GM21423 (cell line): ENCODE data around the gene FAM24B.
"Not testable (repeated sequence)": the region's sequence is repeated elsewhere in the genome, so short reads cannot be mapped to it uniquely, and the experiment has no call there.

ENCODE experiments used
- ATAC-seq: cut with Tn5 transposase; IDR thresholded peaks from one replicate; pipeline ENCODE4 v1.9.1; 2021; ENCODE audit warnings: mild to moderate bottlenecking, moderate library complexity; ENCODE audit not compliant: unreplicated experiment

The FAM24B gene

GRCh38 chr10:122859527-122859926 lies 19.9 kb downstream of the FAM24B start:
- no peak for ATAC-seq

DNA sequence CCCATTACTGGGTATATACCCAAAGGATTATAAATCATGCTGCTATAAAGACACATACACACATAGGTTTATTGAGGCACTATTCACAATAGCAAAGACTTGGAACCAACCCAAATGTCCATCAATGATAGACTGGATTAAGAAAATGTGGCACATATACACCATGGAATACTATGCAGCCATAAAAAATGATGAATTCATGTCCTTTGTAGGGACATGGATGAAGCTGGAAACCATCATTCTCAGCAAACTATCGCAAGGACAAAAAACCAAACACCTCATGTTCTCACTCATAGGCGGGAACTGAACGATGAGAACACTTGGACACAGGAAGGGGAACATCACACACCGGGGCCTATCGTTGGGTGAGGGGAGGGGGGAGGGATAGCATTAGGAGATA lies 21.3 kb downstream of the FAM24B start:
- ATAC-seq: not testable (repeated sequence)

- ATAC-seq: no peak
Measured at GRCh38 chr10:122856902-122857301, 22.5 kb downstream of the FAM24B start.

GRCh38 chr10:122855745-122856144 lies 23.6 kb downstream of the FAM24B start:
- no peak for ATAC-seq

DNA sequence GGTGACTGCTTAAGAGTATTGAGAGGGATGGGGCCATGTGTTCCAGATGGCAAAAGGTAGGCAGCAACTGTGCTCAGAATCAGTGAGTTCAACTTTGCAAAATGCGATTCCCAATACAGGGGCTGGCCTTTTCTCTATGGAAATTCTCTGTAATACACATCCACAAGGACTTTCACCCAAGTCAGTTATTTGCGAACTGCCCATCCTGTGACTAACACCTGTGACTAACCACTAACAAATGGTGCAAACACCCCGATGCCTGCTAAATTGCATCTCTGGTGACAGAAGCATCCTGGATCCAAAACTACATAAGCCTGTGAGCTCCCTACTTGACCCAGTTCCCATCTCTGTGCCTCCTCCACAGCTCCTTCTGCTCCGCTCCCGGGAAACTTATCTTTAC lies 24.7 kb downstream of the FAM24B start:
- no peak for ATAC-seq

GRCh38 chr10:122853665-122854313 lies 25.6 kb downstream of the FAM24B start:
- ATAC-seq: no peak

DNA sequence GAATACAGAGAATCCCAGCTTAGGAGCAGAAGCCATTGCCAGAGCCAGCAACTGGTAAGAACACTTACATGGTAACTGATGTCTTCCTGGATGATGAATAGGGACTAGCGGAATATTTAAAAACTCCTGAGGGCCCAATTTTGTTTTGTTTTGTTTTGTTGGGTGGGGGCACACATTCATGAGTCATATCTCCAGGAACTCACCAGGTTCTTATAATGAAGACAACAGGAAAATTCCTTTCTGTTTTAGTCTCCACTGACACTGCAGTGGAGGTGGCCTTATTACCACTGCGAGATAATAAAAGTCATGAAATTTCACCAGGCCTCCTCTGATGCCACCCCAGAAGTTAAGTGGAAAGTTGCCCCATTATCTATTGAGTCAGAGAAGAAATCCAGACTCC lies 27.1 kb downstream of the FAM24B start:
- no peak for ATAC-seq

DNA sequence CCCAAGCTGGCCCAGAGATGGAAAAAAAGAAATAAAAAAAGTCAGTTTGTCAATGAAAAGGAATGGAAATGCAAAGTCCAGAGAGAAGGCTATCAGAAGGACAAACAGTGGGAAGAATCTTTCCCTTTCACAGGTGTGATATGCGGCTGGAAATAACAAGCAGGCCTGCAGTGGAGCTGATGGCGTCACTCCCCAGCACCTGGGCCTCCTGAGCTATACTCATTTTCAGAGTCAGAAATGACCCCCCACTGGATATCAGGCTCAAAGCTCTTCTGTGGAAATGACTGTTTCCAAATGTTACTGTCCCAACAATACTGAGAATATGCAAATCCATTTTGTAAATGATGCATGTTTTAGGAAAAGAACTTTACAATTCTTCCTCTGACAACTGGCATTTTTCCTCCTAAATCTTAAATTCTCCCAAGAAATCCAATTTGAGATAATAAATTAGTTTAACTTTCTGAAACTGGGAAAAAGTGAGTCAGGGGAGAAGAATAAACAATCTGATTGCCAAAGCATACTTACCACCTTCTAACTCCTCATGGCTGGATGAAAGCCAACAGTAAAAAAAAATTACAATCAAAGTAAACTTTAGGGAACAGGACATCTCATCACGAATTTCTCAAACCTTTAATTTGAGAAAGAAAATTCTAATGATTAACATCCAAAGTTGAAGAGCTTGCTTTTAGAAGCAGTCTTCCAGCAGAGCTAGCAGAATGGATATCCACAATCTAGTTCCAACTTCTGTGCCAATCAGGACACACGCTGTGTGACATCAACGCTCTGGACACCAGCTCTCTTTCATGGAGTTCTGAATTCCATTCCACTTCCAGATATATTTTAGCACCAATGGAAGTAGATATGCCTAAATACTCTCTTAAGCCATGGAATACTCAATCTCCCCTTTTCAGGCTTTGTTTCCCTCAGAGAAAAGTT lies 28.4 kb downstream of the FAM24B start:
- ATAC-seq: no peak

DNA sequence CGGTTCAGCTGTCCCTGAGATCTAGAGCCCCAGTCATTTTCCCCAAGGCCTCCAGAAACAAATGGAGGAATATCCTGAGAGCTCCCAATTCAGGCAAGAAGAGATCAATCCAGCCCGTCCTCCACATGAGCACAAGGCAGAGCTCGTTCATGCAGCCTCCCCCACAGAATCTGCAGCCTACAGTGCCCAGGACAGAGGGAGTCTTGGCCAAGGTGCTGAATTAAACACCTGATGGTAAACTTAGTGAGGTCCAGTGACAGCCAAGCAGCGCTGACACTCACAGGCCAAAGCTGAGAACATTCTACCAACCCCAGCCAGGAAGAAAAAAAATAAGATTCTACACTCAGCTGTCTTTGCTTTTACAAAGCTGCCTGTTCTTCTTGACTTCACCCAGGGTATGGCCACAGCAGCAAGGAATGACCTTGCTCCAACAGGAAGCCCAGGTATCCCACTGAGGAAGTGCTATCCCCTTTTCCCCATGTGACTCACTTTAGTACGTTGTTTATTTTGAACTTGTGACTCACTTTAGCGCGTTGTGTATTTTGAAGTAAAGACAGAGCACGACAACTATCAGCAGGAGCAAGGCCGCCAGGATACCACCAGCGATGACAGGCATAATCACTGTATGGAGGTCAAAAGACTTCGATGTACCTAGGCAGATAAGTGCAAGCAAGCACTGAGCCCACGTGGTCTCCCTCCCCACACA lies 29.3 kb downstream of the FAM24B start:
- no peak for ATAC-seq

DNA sequence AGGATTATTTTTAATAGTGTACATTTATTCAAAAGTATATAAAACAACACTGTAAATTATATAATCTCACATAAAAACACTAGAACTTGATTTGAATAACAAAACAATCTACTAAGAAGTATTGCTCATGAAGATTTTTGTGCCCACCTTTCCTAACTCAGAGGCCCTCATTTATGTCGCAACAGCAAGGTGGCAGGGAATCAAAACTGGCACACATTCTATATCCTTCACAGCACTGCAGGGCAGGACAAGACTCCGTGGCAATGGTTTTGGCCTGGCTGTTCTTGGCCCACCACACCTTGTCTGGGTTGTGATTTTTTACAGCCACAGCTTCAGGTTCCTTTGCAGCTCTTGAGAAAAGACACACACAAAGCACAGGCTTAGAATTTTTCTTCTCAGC lies 30.3 kb downstream of the FAM24B start:
- no peak for ATAC-seq

DNA sequence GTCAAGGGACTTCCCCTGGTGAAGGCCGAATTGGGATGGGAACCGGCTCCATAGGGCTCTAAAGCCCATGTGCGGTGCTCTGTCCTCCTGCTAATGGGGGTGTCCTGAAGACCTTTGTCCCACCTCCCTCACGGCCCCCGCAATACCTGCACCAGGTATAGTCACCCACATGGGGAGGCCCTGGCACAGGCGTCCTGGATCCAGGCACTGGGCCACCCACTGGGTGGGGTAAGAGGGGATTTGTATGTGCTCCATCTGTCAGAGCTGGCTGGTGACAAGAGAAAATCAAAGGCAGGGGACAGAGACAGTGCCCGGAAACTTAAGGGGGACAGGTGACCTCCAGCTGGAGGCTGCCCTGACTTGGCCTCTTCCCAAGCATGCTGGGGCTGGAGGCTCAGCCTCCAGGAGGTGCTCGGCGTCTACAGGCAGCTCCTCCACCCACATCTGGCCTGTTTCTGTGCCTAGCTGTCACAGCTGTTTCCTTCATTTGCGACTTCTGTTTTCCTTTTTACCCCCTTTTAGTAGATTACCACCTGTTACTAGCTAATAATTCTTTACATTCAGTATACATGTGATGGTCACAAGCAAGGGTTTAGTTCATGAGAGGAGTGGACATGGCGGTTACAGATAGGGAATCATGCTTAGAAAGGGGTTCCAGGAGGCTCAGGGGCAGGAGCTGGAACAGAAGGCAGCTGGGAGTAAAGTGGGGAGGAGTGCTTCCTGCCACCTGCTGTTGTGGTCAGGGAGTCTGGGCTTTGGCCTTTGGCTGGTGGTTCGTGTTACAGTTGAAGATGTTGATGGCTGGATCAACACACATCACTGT lies 31.4 kb downstream of the FAM24B start:
- ATAC-seq: peak; percentile 55

DNA sequence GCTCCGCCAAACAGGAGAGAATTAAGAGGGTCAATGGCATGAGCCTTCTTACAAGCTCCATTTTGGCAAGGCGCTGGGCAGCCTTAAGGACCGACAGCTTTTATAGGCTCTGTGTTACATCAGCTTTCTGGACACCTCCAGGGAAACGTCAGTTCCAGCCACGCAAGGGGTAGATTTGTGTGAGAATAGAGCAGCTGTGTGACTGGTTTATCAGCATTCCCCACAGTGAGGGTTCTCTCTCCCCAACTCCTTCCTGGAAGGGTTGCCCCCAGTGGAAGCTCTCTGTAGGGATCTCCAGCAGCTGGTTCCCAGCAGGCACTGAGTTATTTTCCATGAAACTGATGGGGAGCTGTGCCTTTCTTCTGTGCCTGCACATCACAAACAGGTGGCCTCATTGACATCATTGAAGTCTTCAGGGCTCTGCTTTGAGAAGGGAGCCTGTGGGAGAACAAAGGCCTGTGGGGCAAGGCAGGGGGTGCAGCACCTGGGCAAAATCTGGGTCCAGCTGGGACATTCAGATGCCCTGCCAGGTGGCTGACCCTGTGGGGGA lies 33.5 kb downstream of the FAM24B start, which contains the start of gene CUZD1:
TSS of gene CUZD1 (minus strand) at position 75 of the 550 bp plus-strand sequence. CDS start at position 61, 14 bp downstream.
- no peak for ATAC-seq

DNA sequence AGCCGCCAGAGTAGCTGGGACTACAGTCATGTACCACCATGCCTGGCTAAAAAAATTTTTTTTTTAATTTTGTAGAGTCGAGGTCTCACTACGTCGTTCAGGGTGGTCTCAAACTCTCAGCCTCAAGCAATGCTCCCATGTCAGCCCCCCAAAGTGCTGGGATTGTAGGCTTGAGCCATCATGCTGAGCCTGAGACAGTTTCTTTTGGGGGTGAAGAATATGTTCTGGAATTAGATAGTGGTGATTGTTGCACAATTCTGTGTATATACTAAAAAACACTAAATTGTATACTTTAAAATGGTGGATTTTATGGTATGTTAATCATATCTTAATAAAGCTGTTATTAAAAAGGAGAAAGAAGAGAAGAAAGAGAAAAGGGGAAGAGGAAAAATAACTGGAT lies 35.2 kb downstream of the FAM24B start:
- ATAC-seq: no peak

GRCh38 chr10:122841569-122841968 lies 37.8 kb downstream of the FAM24B start:
- no peak for ATAC-seq

DNA sequence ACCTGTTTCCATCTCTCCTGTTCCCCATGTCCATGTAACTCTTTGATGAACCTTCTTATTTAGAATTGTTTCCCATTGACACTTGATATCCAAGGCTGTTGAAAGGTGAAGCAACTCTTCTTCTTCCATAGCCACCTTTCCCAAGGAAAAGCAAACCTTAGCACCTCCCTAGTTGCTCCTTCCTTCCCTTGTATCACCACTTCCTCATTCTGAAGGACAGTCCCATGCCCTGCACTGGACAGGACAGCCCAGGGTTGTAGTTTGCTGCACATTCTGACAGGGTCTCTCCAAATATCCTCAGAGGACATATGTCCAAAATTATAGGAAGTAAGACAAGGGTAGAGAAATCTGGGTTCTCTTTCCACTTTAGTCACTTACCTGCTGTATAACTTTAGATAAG lies 39.9 kb downstream of the FAM24B start:
- ATAC-seq: no peak

GRCh38 chr10:122838880-122839279 lies 40.5 kb downstream of the FAM24B start:
- no peak for ATAC-seq

DNA sequence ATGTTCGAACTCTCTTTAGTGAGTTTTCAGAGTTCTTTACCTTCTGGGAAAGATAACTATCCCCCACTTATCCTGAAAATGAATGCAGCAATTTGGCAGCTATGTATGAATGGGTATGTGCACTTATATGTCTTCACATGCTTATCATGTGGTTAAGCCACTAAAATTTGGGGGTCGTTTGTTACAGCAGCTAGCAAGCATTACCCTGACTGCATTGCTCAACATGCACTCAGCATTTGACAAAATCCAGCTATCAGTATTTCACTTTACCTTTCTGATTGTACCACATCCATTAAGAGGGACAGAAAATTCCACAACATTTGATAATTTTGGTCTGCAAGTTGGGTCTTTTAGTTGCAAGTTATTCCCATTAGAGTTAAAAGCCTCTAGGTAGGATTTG lies 43.5 kb downstream of the FAM24B start:
- no peak for ATAC-seq

- no peak for ATAC-seq
Measured at GRCh38 chr10:122830965-122831353, 48.4 kb downstream of the FAM24B start.

DNA sequence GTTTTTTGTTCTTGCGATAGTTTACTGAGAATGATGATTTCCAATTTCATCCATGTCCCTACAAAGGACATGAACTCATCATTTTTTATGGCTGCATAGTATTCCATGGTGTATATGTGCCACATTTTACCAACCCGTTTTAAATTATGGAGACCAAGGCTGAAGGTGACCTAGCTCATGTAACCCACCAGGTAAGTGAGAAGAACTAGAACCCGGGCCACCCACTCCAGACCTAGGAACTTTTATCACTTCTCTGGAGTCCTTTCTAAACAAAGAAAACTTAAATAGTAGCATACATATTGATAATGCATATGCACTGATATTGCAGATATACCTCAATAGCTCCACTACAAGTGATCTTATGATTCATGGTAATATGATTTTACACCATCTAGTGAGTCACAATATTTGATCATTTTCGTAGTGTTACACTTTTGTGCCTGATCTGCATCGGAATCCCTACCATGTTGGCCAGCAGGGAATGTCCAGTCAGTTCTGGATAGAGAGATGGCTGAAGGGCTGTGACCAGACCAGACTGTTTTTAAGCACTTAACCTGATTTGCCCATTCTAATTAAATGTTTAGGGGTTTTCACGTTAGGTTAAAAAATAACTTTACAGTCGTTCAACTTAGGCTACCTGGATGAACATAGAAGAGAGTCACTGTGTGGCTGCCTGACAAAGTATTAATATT lies 49.0 kb downstream of the FAM24B start:
- no peak for ATAC-seq

GRCh38 chr10:122829454-122829853 lies 49.9 kb downstream of the FAM24B start:
- no peak for ATAC-seq
